Liver (tissue), 3 donors: ENCODE measurements around the gene DCC.

Experiments
- EGR1 ChIP-seq, 2 donors: IDR thresholded peaks; 2 replicates each; pipeline ENCODE4 v1.6.1; 2016 to 2018; ENCODE audit warnings: antibody characterized with exemption in 2 of 2, low read depth in 2 of 2
- GABPA ChIP-seq, 2 donors: IDR thresholded peaks in 1 of 2; conservative IDR thresholded peaks in 1 of 2; 2 replicates each; pipeline ENCODE4 v1.6.1; 2016; ENCODE audit warnings: antibody characterized with exemption in 2 of 2, mild to moderate bottlenecking in 1 of 2, moderate library complexity in 1 of 2
- RAD21 ChIP-seq, 2 donors: IDR thresholded peaks; 2 replicates each; pipeline ENCODE4 v1.6.1; 2016; ENCODE audit warnings: antibody characterized with exemption in 2 of 2, mild to moderate bottlenecking in 2 of 2
- TF ChIP-seq, protein P1 (sequence below): fragments of 150-350 bp; IDR thresholded peaks from 2 replicates; pipeline ENCODE4 v1.5.1; 2017; ENCODE audit warnings: improper control_type of control experiment, low read depth, low read length; ENCODE audit not compliant: missing input control
- TF ChIP-seq, protein P2 (sequence below): IDR thresholded peaks from 2 replicates; pipeline ENCODE4 v1.6.1; 2016; ENCODE audit warnings: antibody characterized with exemption
- TF ChIP-seq, protein P3 (sequence below): IDR thresholded peaks from 2 replicates; pipeline ENCODE4 v1.6.1; 2016; ENCODE audit warnings: antibody characterized with exemption
- donor health status: healthy.
- donor health status: healthy.

DNA sequence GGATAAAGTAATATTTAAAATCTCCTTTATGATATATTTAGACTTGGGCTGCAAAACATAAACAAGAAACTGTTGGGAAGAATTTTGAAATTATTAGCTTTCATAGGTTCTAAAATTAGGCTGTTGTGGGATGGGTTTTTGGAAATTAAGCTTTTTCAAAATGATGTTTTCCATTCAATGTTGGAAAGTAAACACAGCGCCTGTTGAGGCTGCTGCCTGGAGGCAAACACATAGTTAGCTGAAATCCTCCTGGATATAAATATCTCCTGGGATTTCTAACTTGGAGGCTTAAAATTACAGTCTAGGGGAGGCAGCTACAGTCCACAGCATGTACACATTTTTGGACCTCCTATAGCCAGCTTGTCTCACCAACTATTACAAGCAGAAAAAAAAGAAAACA lies 197.3 kb downstream of the DCC start:
- TF ChIP-seq, protein P1, sequence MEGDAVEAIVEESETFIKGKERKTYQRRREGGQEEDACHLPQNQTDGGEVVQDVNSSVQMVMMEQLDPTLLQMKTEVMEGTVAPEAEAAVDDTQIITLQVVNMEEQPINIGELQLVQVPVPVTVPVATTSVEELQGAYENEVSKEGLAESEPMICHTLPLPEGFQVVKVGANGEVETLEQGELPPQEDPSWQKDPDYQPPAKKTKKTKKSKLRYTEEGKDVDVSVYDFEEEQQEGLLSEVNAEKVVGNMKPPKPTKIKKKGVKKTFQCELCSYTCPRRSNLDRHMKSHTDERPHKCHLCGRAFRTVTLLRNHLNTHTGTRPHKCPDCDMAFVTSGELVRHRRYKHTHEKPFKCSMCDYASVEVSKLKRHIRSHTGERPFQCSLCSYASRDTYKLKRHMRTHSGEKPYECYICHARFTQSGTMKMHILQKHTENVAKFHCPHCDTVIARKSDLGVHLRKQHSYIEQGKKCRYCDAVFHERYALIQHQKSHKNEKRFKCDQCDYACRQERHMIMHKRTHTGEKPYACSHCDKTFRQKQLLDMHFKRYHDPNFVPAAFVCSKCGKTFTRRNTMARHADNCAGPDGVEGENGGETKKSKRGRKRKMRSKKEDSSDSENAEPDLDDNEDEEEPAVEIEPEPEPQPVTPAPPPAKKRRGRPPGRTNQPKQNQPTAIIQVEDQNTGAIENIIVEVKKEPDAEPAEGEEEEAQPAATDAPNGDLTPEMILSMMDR = no peak
- TF ChIP-seq RAD21 (IDR thresholded peaks at IDR 0.05) (no peak), EGR1 (IDR thresholded peaks at IDR 0.05; ENCODE audit: low read depth in 2 of 2) (no peak), GABPA (IDR thresholded peaks at IDR 0.05 in 1 of 2, conservative IDR thresholded peaks at IDR 0.05 in 1 of 2) (no peak)
- TF ChIP-seq, protein P2, sequence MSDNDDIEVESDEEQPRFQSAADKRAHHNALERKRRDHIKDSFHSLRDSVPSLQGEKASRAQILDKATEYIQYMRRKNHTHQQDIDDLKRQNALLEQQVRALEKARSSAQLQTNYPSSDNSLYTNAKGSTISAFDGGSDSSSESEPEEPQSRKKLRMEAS = no peak
- TF ChIP-seq, protein P3, sequence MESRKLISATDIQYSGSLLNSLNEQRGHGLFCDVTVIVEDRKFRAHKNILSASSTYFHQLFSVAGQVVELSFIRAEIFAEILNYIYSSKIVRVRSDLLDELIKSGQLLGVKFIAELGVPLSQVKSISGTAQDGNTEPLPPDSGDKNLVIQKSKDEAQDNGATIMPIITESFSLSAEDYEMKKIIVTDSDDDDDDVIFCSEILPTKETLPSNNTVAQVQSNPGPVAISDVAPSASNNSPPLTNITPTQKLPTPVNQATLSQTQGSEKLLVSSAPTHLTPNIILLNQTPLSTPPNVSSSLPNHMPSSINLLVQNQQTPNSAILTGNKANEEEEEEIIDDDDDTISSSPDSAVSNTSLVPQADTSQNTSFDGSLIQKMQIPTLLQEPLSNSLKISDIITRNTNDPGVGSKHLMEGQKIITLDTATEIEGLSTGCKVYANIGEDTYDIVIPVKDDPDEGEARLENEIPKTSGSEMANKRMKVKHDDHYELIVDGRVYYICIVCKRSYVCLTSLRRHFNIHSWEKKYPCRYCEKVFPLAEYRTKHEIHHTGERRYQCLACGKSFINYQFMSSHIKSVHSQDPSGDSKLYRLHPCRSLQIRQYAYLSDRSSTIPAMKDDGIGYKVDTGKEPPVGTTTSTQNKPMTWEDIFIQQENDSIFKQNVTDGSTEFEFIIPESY = no peak
